Amniotic epithelial cell (primary cell): ENCODE measurements around the gene MUC5B.
"Not testable (repeated sequence)": the region's sequence is repeated elsewhere in the genome, so short reads cannot be mapped to it uniquely, and the experiment has no call there.

ENCODE experiments used
- DNase-seq: peaks from one replicate; pipeline ENCODE4 v3.0.0-alpha.2; 2010; ENCODE audit warnings: low read depth

The MUC5B gene

GRCh38 chr11:1233351-1234053 lies 10.6 kb downstream of the MUC5B start:
- DNase-seq, result no peak

- no peak for DNase-seq
These were observed 11.3 kb downstream of the MUC5B start for GRCh38 chr11:1234054-1234720.

GRCh38 chr11:1234771-1235305 lies 12.0 kb downstream of the MUC5B start:
- no peak for DNase-seq

- no peak for DNase-seq
These were observed 12.5 kb downstream of the MUC5B start for GRCh38 chr11:1235306-1235900.

GRCh38 chr11:1235901-1236315 lies 13.0 kb downstream of the MUC5B start:
- DNase-seq, result no peak

GRCh38 chr11:1236316-1237127 lies 13.7 kb downstream of the MUC5B start:
- DNase-seq, result no peak

DNA sequence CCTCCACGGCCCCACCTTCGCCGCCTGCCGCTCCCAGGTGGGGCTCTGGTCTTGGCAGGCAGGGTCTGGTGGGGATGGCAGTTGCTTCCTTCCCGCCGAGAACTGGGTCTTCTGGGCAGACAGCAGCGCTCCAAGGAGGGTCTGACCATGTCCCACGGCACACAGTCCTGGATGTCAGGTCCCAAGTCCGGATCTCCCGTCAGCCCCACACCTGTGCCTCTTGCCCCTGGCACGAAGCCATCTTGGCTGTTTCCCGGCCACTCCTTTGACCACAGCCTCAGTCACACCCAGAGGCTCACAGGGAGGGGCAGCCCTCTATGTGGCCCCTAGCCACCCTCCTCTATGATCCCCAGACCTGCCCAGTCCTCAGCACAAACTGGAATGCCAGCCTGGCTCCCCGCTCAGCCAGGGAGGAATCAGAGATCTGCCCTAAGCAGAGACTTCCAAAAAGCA lies 14.3 kb downstream of the MUC5B start:
- DNase-seq, result no peak

DNA sequence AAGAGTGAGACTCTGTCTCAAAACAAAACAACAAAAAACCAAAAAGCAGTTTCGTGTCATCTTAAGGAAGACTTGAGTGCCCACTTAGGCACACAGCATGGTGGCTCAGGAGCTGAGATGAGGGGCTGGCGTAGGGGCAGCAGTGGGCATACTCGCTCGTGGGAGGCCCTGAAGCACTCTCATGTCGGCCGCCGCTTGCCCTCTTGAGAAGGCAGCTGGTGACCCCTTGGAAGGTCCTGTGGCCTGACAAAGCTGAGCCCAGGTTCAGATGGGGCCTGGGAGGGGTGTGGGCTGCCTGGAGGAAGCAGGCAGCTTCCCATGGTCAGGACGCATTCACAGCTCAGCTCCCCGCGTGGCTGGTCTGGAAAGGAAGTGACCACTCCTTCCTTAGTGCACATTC lies 15.0 kb downstream of the MUC5B start:
- DNase-seq, result no peak

- DNase-seq, result no peak
These were observed 16.1 kb downstream of the MUC5B start for GRCh38 chr11:1238767-1239595.

- no peak for DNase-seq
These were observed 16.8 kb downstream of the MUC5B start for GRCh38 chr11:1239596-1240205.

DNA sequence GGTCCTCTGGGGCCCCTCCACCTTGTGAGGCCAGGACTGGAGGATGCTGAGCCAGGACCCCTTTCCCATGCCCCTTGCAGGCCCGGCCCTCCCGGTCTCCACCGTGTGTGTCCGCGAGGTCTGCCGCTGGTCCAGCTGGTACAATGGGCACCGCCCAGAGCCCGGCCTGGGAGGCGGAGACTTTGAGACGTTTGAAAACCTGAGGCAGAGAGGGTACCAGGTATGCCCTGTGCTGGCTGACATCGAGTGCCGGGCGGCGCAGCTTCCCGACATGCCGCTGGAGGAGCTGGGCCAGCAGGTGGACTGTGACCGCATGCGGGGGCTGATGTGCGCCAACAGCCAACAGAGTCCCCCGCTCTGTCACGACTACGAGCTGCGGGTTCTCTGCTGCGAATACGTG lies 17.9 kb downstream of the MUC5B start:
- DNase-seq, result no peak

- no peak for DNase-seq
These were observed 18.8 kb downstream of the MUC5B start for GRCh38 chr11:1241706-1242105.

- no peak for DNase-seq
These were observed 19.4 kb downstream of the MUC5B start for GRCh38 chr11:1242289-1242688.

DNA sequence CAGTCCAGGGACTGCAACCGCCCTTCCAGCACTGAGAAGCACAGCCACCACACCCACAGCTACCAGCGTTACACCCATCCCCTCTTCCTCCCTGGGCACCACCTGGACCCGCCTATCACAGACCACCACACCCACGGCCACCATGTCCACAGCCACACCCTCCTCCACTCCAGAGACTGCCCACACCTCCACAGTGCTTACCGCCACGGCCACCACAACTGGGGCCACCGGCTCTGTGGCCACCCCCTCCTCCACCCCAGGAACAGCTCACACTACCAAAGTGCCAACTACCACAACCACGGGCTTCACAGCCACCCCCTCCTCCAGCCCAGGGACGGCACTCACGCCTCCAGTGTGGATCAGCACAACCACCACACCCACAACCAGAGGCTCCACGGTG lies 19.9 kb downstream of the MUC5B start:
- not testable (repeated sequence) for DNase-seq

GRCh38 chr11:1243521-1243920 lies 20.7 kb downstream of the MUC5B start:
- not testable (repeated sequence) for DNase-seq

DNA sequence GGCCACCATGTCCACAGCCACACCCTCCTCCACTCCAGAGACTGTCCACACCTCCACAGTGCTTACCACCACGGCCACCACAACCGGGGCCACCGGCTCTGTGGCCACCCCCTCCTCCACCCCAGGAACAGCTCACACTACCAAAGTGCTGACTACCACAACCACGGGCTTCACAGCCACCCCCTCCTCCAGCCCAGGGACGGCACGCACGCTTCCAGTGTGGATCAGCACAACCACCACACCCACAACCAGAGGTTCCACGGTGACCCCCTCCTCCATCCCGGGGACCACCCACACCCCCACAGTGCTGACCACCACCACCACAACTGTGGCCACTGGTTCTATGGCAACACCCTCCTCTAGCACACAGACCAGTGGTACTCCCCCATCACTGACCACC lies 21.7 kb downstream of the MUC5B start:
- not testable (repeated sequence) for DNase-seq

GRCh38 chr11:1245717-1246116 lies 22.9 kb downstream of the MUC5B start:
- not testable (repeated sequence) for DNase-seq

- DNase-seq, result not testable (repeated sequence)
These were observed 23.4 kb downstream of the MUC5B start for GRCh38 chr11:1246301-1246700.

GRCh38 chr11:1247026-1247425 lies 24.2 kb downstream of the MUC5B start:
- DNase-seq, result not testable (repeated sequence)

GRCh38 chr11:1248951-1249350 lies 26.1 kb downstream of the MUC5B start:
- DNase-seq, result not testable (repeated sequence)

DNA sequence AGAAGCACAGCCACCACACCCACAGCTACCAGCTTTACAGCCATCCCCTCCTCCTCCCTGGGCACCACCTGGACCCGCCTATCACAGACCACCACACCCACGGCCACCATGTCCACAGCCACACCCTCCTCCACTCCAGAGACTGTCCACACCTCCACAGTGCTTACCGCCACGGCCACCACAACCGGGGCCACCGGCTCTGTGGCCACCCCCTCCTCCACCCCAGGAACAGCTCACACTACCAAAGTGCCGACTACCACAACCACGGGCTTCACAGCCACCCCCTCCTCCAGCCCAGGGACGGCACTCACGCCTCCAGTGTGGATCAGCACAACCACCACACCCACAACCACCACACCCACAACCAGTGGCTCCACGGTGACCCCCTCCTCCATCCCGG lies 27.5 kb downstream of the MUC5B start:
- DNase-seq, result not testable (repeated sequence)
